ENCODE results near the gene HOXA10. TPM values are rescaled to one million over a fixed set of nuclear protein-coding genes. Genes with fewer than 3 reads are reported as not detected.

Gene HOXA10
- total RNA-seq, 4 donors from 2014 or later, result 4.7 to 8.9 (median 6.0) TPM

DNA sequence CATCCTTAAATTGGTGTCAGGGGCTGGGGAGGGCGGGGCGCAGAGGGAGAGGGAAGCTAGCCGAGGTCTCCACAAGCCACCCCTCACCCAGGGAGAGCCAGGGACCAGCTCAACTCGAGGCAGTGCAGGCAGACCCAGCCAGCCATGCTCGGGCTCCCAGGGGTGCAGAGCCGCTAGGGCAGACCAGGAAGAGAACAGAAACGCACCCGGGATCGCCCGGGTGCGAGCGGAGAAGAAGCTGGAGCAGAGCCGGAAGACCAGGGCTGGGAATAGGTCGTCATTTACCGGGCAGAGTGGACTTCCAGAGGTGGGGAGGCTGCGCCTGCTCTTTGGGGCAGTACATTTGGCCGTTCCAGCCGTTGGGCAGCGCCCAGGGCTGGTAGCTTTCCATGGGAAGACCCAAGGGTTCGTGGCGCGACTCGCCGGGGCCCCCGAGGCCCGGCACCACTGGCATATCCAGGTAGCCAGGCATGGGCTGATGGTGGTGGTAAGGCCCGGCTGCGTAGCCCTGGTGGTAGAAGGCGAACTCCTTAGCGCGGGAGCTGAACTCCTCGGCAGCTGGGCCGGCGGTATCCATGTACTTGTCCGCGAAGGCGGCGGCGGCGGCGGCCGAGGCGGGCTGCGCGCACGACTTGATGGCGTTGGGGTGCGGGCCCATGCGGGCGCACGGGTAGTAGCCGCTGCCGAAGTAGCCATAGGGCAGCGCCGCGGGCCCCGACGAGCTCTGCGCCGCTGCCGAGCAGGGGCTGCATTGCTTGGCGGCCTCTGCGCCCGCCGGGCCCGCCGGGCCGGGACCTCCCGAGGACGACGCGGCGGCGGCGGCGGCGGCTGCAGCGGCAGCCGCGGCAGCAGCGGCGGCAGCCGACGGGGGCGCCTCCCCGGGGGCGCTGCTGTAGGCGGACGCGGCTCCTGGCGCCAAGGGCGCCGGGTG, 25.0 kb upstream of the HOXA10 start:
- TF ChIP-seq, protein P1, sequence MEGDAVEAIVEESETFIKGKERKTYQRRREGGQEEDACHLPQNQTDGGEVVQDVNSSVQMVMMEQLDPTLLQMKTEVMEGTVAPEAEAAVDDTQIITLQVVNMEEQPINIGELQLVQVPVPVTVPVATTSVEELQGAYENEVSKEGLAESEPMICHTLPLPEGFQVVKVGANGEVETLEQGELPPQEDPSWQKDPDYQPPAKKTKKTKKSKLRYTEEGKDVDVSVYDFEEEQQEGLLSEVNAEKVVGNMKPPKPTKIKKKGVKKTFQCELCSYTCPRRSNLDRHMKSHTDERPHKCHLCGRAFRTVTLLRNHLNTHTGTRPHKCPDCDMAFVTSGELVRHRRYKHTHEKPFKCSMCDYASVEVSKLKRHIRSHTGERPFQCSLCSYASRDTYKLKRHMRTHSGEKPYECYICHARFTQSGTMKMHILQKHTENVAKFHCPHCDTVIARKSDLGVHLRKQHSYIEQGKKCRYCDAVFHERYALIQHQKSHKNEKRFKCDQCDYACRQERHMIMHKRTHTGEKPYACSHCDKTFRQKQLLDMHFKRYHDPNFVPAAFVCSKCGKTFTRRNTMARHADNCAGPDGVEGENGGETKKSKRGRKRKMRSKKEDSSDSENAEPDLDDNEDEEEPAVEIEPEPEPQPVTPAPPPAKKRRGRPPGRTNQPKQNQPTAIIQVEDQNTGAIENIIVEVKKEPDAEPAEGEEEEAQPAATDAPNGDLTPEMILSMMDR (IDR thresholded peaks at IDR 0.05), result no peak
- TF ChIP-seq POLR2AphosphoS5 (IDR thresholded peaks at IDR 0.05) (no peak), EP300 (IDR thresholded peaks at IDR 0.05) (no peak), POLR2A (IDR thresholded peaks at IDR 0.05) (no peak)
- WGBS, result 4% methylated on average over 11 of the region's 93 CpGs
- DNase-seq (ENCODE audit: low spot score in 2 of 2), result peak; percentile 61 to 78
- H3K27ac ChIP-seq, result no peak overlapping the region
- peaks cover 41% of the 10 kb centered on the region for H3K4me1 ChIP-seq
- H3K4me3 ChIP-seq, result peak overlapping the region; percentile 55
- no peaks in the 10 kb centered on the region for H3K36me3 ChIP-seq
- H3K27me3 ChIP-seq, result peaks cover 99% of the 10 kb centered on the region
- no peaks in the 10 kb centered on the region for H3K9me3 ChIP-seq

DNA sequence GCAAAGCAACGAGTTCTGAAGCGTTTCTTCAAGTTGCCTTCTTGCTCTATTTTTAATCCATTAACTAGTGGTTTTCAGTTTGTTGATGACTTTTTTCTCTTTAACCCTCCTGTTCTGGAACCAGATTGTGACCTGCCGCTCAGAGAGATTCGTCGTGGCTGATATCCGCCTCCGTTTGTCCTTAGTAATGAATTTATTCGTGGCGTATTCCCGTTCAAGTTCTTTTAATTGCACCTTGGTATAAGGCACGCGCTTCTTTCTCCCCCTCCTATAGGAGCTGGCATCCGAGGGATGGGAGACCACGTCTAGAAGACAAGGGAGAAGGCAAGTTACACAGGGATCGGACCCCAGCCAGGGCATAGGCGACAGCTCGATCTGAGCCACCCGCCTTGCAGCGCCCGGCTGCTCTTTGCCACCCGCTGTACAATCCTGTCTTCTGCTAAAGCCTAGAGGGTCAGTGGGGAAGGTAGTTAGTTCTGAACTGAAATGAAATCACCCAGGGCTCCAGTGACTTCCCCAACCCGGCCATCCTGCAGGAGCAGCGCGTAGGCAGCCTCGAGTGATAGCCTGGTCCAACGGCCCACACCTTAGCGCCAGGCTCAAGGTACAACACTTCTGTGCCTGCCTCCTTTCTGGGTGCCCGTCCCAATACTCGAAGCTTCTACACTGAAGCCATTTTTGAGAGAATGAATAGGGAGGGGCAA, 24.2 kb upstream of the HOXA10 start:
- Histone ChIP-seq H3K36me3 (no peaks in the 10 kb centered on the region), H3K27ac (no peak overlapping the region), H3K27me3 (peaks cover 99% of the 10 kb centered on the region), H3K9me3 (no peaks in the 10 kb centered on the region), H3K4me3 (peak overlapping the region; percentile 55), H3K4me1 (peaks cover 44% of the 10 kb centered on the region)
- 30% methylated on average over 25 of the region's 29 CpGs for WGBS
- TF ChIP-seq EP300 (IDR thresholded peaks at IDR 0.05) (no peak), POLR2AphosphoS5 (IDR thresholded peaks at IDR 0.05) (no peak), POLR2A (IDR thresholded peaks at IDR 0.05) (no peak)
- TF ChIP-seq, protein P1 (IDR thresholded peaks at IDR 0.05), result no peak
- DNase-seq (ENCODE audit: low spot score in 2 of 2), result peak; percentile 49 to 66

DNA sequence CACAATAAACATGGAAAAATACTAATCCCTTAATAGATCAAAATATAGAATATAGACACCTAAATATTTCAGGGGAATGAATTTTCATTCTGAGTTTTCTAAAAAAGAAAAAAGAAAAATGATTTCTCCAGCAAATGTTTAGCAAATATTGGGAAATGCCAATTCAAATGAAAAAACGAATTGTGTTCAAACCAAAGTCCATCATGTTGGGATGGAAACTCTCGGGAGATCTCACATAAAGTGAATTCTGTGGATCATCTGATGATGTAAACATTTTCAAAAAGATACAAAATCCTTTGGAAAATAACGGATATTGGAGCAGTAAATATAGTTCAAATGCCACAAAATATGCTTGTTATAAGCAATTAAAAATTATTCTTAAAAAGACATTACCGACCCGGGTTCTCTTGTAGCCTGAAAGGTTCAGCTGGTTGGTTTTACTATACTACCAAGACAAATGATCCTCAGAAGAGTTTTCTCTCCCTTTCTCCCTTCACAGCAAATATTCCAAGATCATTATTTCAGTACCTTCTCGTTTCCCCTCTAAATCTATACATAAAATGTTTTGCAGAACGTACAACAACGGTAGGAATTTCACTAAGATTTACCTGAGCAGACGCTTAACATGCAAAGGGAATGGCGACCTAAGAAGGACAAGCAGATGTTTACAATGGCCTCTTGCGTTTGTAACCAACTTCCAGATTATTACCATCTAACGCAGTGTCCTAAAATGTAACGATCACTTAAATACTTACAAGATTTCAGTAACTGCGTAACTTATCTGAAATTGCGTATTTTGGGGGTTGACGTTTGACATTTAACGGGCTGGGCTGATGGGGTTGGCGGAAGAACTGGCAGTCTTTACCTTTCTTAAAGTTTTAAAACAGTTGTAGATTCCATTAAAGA, 23.3 kb upstream of the HOXA10 start:
- WGBS, result 50% methylated on average over 18 of the region's 18 CpGs
- no peak for TF ChIP-seq POLR2A (IDR thresholded peaks at IDR 0.05)
- no peak for TF ChIP-seq EP300 (IDR thresholded peaks at IDR 0.05)
- TF ChIP-seq, protein P1 (IDR thresholded peaks at IDR 0.05), result no peak
- TF ChIP-seq POLR2AphosphoS5 (IDR thresholded peaks at IDR 0.05), result no peak
- peaks cover 52% of the 10 kb centered on the region for H3K4me1 ChIP-seq
- no peak for DNase-seq (ENCODE audit: low spot score in 2 of 2)
- H3K4me3 ChIP-seq, result no peak overlapping the region
- no peaks in the 10 kb centered on the region for H3K36me3 ChIP-seq
- H3K27me3 ChIP-seq, result peaks cover 99% of the 10 kb centered on the region
- no peak overlapping the region for H3K27ac ChIP-seq
- no peaks in the 10 kb centered on the region for H3K9me3 ChIP-seq

DNA sequence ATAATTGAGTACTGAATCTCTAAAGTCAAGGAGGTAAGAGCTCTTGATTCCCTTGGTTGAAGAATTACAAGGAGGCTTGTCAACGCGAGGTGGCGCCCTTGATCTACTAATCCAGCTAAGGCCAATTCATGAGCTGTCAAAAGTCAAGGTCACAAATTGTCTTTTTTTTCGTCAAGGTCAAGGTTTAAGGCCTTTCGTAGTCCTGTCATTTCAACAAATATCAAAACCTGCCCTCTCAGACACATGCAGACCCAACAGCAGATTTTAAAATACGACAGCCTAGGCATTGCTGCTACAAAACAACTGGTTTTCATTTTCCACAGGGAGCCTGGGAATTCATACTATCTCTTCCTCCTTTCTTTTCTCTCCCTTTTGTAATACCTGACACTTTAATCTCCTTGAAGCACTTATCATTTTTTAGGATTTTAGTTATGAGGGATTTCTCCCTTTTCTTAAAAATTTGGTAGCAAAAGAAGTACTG, 22.2 kb upstream of the HOXA10 start:
- Histone ChIP-seq H3K27me3 (peaks cover 99% of the 10 kb centered on the region), H3K4me1 (peaks cover 52% of the 10 kb centered on the region), H3K27ac (no peak overlapping the region), H3K9me3 (no peaks in the 10 kb centered on the region), H3K36me3 (no peaks in the 10 kb centered on the region), H3K4me3 (no peak overlapping the region)
- no peak for TF ChIP-seq POLR2A (IDR thresholded peaks at IDR 0.05)
- TF ChIP-seq, protein P1 (IDR thresholded peaks at IDR 0.05), result peak; percentile 60 to 71
- WGBS, result 1% methylated on average over 6 of the region's 6 CpGs
- DNase-seq (ENCODE audit: low spot score in 2 of 2), result peak; percentile 86 to 95
